OCI-LY1 (cell line): ENCODE data around the gene RXYLT1.

ENCODE experiments used
- H2AFZ ChIP-seq: fragments of 200-600 bp; sonication (generic), shearing (Covaris generic); 2 replicates; pipeline ENCODE4 v1.6.0; 2014; ENCODE audit warnings: antibody characterized with exemption, mild to moderate bottlenecking, low read length
- H3F3A ChIP-seq: fragments of 200-600 bp; sonication (generic), shearing (Covaris generic); 2 replicates; pipeline ENCODE4 v1.6.0; 2014; ENCODE audit warnings: mild to moderate bottlenecking, antibody characterized with exemption, low read length, moderate library complexity; ENCODE audit not compliant: insufficient read depth
- H3K27ac ChIP-seq: fragments of 200-600 bp; sonication (generic); 2 replicates; pipeline ENCODE4 v1.5.1; 2014; ENCODE audit warnings: low read length, mixed run types, mild to moderate bottlenecking, low read depth; ENCODE audit not compliant: poor library complexity, severe bottlenecking
- H3K27me3 ChIP-seq: fragments of 200-600 bp; sonication (generic); 2 replicates; pipeline ENCODE4 v1.6.0; 2014; ENCODE audit warnings: antibody characterized with exemption, mild to moderate bottlenecking, low read length, moderate library complexity; ENCODE audit not compliant: insufficient read depth
- H3K36me3 ChIP-seq: fragments of 200-600 bp; sonication (generic); 2 replicates; pipeline ENCODE4 v1.6.1; 2014; ENCODE audit warnings: mild to moderate bottlenecking, antibody characterized with exemption, low read length, moderate library complexity, mixed read lengths; ENCODE audit not compliant: insufficient read depth
- H3K4me1 ChIP-seq: fragments of 200-600 bp; sonication (generic); 2 replicates; pipeline ENCODE4 v1.5.1; 2014; ENCODE audit warnings: mild to moderate bottlenecking, low read length, moderate library complexity; ENCODE audit not compliant: insufficient read depth, severe bottlenecking
- H3K4me2 ChIP-seq: fragments of 200-600 bp; sonication (generic), shearing (Covaris generic); 2 replicates; pipeline ENCODE4 v1.6.1; 2014; ENCODE audit warnings: low read length
- H3K4me3 ChIP-seq: fragments of 200-600 bp; sonication (generic); 2 replicates; pipeline ENCODE4 v1.5.1; 2014; ENCODE audit warnings: low read length, low read depth, mild to moderate bottlenecking, mixed read lengths; ENCODE audit not compliant: poor library complexity, severe bottlenecking
- H3K79me2 ChIP-seq: fragments of 200-600 bp; shearing (Covaris generic); 2 replicates; pipeline ENCODE4 v1.6.1; 2016; ENCODE audit warnings: mixed run types, low read length, mixed read lengths; ENCODE audit not compliant: insufficient read depth
- H3K9ac ChIP-seq: fragments of 200-600 bp; sonication (generic), shearing (Covaris generic); 2 replicates; pipeline ENCODE4 v1.6.1; 2014; ENCODE audit warnings: mild to moderate bottlenecking, low read length, mixed read lengths
- H3K9me2 ChIP-seq: fragments of 200-600 bp; sonication (generic), shearing (Covaris generic); 2 replicates; pipeline ENCODE4 v1.6.1; 2014; ENCODE audit warnings: low read depth, mild to moderate bottlenecking, low read length, mixed read lengths
- H3K9me3 ChIP-seq: fragments of 200-600 bp; shearing (Covaris generic); 2 replicates; pipeline ENCODE4 v1.6.1; 2014; ENCODE audit warnings: low read length, mixed read lengths
- H4K20me1 ChIP-seq: fragments of 200-600 bp; sonication (generic), shearing (Covaris generic); 2 replicates; pipeline ENCODE4 v1.6.0; 2016; ENCODE audit warnings: mild to moderate bottlenecking, low read length; ENCODE audit not compliant: insufficient read depth
- EZH2 ChIP-seq: fragments of 200-600 bp; sonication (generic), shearing (Covaris generic); IDR thresholded peaks from 2 replicates; pipeline ENCODE4 v1.8.0; 2017; ENCODE audit warnings: borderline replicate concordance, mixed run types, mild to moderate bottlenecking, antibody characterized with exemption, low read length, moderate library complexity, mixed read lengths
- TF ChIP-seq, protein P1 (sequence below): fragments of 200-600 bp; sonication (generic), shearing (Covaris generic); IDR thresholded peaks from 2 replicates; pipeline ENCODE4 v1.5.1; 2017; ENCODE audit warnings: mild to moderate bottlenecking, antibody characterized with exemption, low read length, moderate library complexity, mixed read lengths

RXYLT1 gene

DNA sequence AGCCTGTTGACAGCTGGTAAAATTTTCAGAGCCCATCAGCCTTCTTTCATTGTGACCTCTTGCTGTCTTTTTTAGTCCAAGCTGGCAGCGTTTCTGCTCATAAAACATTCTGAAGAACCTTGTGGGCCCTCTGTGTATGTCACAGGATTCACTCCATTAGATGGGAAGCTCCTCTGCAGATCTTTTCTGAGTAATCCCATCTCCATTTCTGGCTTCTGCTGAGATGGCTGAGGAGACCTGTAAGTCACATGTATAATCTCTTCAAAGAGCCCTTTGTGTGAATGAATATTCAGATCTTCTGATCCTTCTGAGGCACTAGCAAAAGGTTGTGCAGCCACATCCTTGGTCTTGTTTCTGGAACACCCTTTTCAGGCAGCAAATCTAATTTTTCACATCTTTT is 2.8 kb downstream of the RXYLT1 start:
- Histone ChIP-seq H3K4me3 (no peak overlapping the region), H2AFZ (no peak overlapping the region)

DNA sequence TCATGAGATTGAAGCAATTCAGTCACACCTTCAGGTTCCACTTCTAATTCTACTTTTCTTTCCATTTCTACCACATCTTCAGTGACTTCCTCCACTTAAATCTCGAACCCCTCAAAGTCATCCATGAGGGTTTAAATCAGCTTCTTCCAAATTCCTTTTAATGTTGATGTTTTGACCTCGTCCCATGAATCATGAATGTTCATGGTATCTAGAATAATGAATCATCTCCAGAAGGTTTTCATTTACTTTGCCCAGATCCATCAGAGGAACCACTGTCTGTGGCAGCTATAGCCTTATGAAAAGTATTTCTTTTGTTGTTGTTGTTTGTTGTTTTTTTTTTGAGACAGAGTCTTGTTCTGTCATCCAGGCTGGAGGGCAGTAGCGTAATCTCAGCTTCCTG is 7.6 kb downstream of the RXYLT1 start:
- H3K4me1 ChIP-seq: no peaks in the 10 kb centered on the region
- H3K9me3 ChIP-seq: no peaks in the 10 kb centered on the region
- H3K9me2 ChIP-seq: no peaks in the 10 kb centered on the region
- no peaks in the 10 kb centered on the region for H3K27me3 ChIP-seq
- H3K4me3 ChIP-seq: no peak overlapping the region
- no peaks in the 10 kb centered on the region for H4K20me1 ChIP-seq
- no peak overlapping the region for H3K4me2 ChIP-seq
- no peaks in the 10 kb centered on the region for H3K79me2 ChIP-seq
- H2AFZ ChIP-seq: no peak overlapping the region
- H3K36me3 ChIP-seq: peaks cover 83% of the 10 kb centered on the region
- H3K9ac ChIP-seq: no peak overlapping the region
- TF ChIP-seq, protein P1, sequence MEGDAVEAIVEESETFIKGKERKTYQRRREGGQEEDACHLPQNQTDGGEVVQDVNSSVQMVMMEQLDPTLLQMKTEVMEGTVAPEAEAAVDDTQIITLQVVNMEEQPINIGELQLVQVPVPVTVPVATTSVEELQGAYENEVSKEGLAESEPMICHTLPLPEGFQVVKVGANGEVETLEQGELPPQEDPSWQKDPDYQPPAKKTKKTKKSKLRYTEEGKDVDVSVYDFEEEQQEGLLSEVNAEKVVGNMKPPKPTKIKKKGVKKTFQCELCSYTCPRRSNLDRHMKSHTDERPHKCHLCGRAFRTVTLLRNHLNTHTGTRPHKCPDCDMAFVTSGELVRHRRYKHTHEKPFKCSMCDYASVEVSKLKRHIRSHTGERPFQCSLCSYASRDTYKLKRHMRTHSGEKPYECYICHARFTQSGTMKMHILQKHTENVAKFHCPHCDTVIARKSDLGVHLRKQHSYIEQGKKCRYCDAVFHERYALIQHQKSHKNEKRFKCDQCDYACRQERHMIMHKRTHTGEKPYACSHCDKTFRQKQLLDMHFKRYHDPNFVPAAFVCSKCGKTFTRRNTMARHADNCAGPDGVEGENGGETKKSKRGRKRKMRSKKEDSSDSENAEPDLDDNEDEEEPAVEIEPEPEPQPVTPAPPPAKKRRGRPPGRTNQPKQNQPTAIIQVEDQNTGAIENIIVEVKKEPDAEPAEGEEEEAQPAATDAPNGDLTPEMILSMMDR: no peak
- no peak for TF ChIP-seq EZH2
- no peaks in the 10 kb centered on the region for H3F3A ChIP-seq
- H3K27ac ChIP-seq: no peak overlapping the region

More for the DNA sequence above, 2.8 kb downstream of the RXYLT1 start:
- Histone ChIP-seq H3K9me3 (no peaks in the 10 kb centered on the region), H3K9me2 (no peaks in the 10 kb centered on the region), H3K9ac (no peak overlapping the region), H3K79me2 (peaks cover 6% of the 10 kb centered on the region), H3K27me3 (no peaks in the 10 kb centered on the region), H3K36me3 (peaks cover 49% of the 10 kb centered on the region), H3F3A (no peaks in the 10 kb centered on the region), H3K4me2 (no peak overlapping the region), H3K4me1 (peaks cover 22% of the 10 kb centered on the region), H3K27ac (no peak overlapping the region), H4K20me1 (no peaks in the 10 kb centered on the region)
- TF ChIP-seq, protein P1: no peak
- no peak for TF ChIP-seq EZH2

DNA sequence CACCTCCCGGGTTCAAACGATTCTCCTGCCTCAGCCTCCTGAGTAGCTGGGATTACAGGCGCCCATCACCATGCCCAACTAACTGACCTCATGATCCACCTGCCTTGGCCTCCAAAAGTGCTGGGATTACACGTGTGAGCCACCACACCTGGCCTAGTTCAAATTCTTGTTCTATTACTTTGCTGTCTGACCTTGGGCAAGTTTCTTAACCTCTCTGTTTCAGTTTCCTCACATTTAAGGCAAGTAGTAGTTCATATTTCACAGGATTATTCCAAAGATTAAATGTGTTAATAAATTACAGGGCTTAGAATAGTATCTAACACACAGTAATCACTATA is 10.9 kb downstream of the RXYLT1 start:
- Histone ChIP-seq H3K9me2 (no peaks in the 10 kb centered on the region), H3K4me3 (no peak overlapping the region), H3K79me2 (no peaks in the 10 kb centered on the region), H3K27me3 (no peaks in the 10 kb centered on the region), H3K36me3 (peaks cover 58% of the 10 kb centered on the region), H2AFZ (no peak overlapping the region), H3F3A (no peaks in the 10 kb centered on the region), H3K4me1 (no peaks in the 10 kb centered on the region), H3K9ac (no peak overlapping the region), H3K4me2 (no peak overlapping the region), H4K20me1 (no peaks in the 10 kb centered on the region), H3K9me3 (no peaks in the 10 kb centered on the region), H3K27ac (no peak overlapping the region)
- TF ChIP-seq, protein P1: no peak
